ENCODE data around the gene VAV2. TPM values are rescaled to one million over a fixed set of nuclear protein-coding genes. Genes with fewer than 3 reads are reported as not detected.

Gene VAV2
- total and polyA plus RNA-seq, 2 donors, result 9.8 to 13.7 TPM

- Histone ChIP-seq H3K27ac (ENCODE audit: low read depth) (no peak overlapping the region), H3K4me3 (ENCODE audit: low read depth, low read length) (no peak overlapping the region), H3K36me3 (ENCODE audit: insufficient read depth) (no peaks in the 10 kb centered on the region), H3K4me1 (ENCODE audit: insufficient read depth) (no peaks in the 10 kb centered on the region)
- no peak for DNase-seq (ENCODE audit: extremely low spot score)
- WGBS, result 90% methylated on average over 17 of the region's 17 CpGs
These were observed 114.2 kb downstream of the VAV2 start for GRCh38 chr9:133877967-133878366.

GRCh38 chr9:133877327-133877726 lies 114.8 kb downstream of the VAV2 start:
- Histone ChIP-seq H3K36me3 (ENCODE audit: insufficient read depth) (no peaks in the 10 kb centered on the region), H3K27ac (ENCODE audit: low read depth) (no peak overlapping the region), H3K4me3 (ENCODE audit: low read depth, low read length) (no peak overlapping the region), H3K4me1 (ENCODE audit: insufficient read depth) (no peaks in the 10 kb centered on the region)
- no peak for DNase-seq (ENCODE audit: extremely low spot score)
- WGBS, result 80% methylated on average over 5 of the region's 5 CpGs

GRCh38 chr9:133876836-133877235 lies 115.3 kb downstream of the VAV2 start:
- 84% methylated on average over 13 of the region's 13 CpGs for WGBS
- DNase-seq (ENCODE audit: extremely low spot score), result no peak
- no peaks in the 10 kb centered on the region for H3K4me1 ChIP-seq (ENCODE audit: insufficient read depth)

GRCh38 chr9:133876144-133876543 lies 116.0 kb downstream of the VAV2 start:
- no peak for DNase-seq (ENCODE audit: extremely low spot score)
- 84% methylated on average over 11 of the region's 11 CpGs for WGBS
- H3K27ac ChIP-seq (ENCODE audit: low read depth), result no peak overlapping the region
- H3K36me3 ChIP-seq (ENCODE audit: insufficient read depth), result no peaks in the 10 kb centered on the region
- H3K4me3 ChIP-seq (ENCODE audit: low read depth, low read length), result no peak overlapping the region
- no peaks in the 10 kb centered on the region for H3K4me1 ChIP-seq (ENCODE audit: insufficient read depth)

More at GRCh38 chr9:133876836-133877235, 115.3 kb downstream of the VAV2 start:
- Histone ChIP-seq H3K27ac (ENCODE audit: low read depth) (no peak overlapping the region), H3K36me3 (ENCODE audit: insufficient read depth) (no peaks in the 10 kb centered on the region), H3K4me3 (ENCODE audit: low read depth, low read length) (no peak overlapping the region)

- no peak overlapping the region for H3K27ac ChIP-seq (ENCODE audit: low read depth)
These were observed 117.0 kb downstream of the VAV2 start for GRCh38 chr9:133875131-133875530.

GRCh38 chr9:133874659-133875058 lies 117.5 kb downstream of the VAV2 start:
- H3K4me3 ChIP-seq (ENCODE audit: low read depth, low read length), result no peak overlapping the region
- 88% methylated on average over 10 of the region's 10 CpGs for WGBS
- H3K36me3 ChIP-seq (ENCODE audit: insufficient read depth), result no peaks in the 10 kb centered on the region
- no peaks in the 10 kb centered on the region for H3K4me1 ChIP-seq (ENCODE audit: insufficient read depth)
- DNase-seq (ENCODE audit: extremely low spot score), result no peak
- peak overlapping the region; percentile 26 for H3K27ac ChIP-seq (ENCODE audit: low read depth)

More at GRCh38 chr9:133875131-133875530, 117.0 kb downstream of the VAV2 start:
- no peak for DNase-seq (ENCODE audit: extremely low spot score)
- no peaks in the 10 kb centered on the region for H3K4me1 ChIP-seq (ENCODE audit: insufficient read depth)
- no peak overlapping the region for H3K4me3 ChIP-seq (ENCODE audit: low read depth, low read length)
- 87% methylated on average over 11 of the region's 11 CpGs for WGBS
- no peaks in the 10 kb centered on the region for H3K36me3 ChIP-seq (ENCODE audit: insufficient read depth)

- Histone ChIP-seq H3K27ac (ENCODE audit: low read depth) (peak overlapping the region; percentile 30), H3K4me3 (ENCODE audit: low read depth, low read length) (no peak overlapping the region), H3K36me3 (ENCODE audit: insufficient read depth) (no peaks in the 10 kb centered on the region), H3K4me1 (ENCODE audit: insufficient read depth) (no peaks in the 10 kb centered on the region)
- WGBS, result 80% methylated on average over 14 of the region's 14 CpGs
- DNase-seq (ENCODE audit: extremely low spot score), result no peak
These were observed 118.0 kb downstream of the VAV2 start for GRCh38 chr9:133874060-133874657.

- no peak overlapping the region for H3K4me3 ChIP-seq (ENCODE audit: low read depth, low read length)
- H3K36me3 ChIP-seq (ENCODE audit: insufficient read depth), result no peaks in the 10 kb centered on the region
- peak overlapping the region; percentile 38 for H3K27ac ChIP-seq (ENCODE audit: low read depth)
- WGBS, result 69% methylated on average over 9 of the region's 9 CpGs
- DNase-seq (ENCODE audit: extremely low spot score), result no peak
- no peaks in the 10 kb centered on the region for H3K4me1 ChIP-seq (ENCODE audit: insufficient read depth)
These were observed 118.6 kb downstream of the VAV2 start for GRCh38 chr9:133873461-133873891.

GRCh38 chr9:133873009-133873408 lies 119.1 kb downstream of the VAV2 start:
- H3K4me1 ChIP-seq (ENCODE audit: insufficient read depth), result no peaks in the 10 kb centered on the region
- H3K36me3 ChIP-seq (ENCODE audit: insufficient read depth), result no peaks in the 10 kb centered on the region
- 80% methylated on average over 9 of the region's 9 CpGs for WGBS
- no peak overlapping the region for H3K4me3 ChIP-seq (ENCODE audit: low read depth, low read length)
- DNase-seq (ENCODE audit: extremely low spot score), result no peak
- H3K27ac ChIP-seq (ENCODE audit: low read depth), result peak overlapping the region; percentile 38

GRCh38 chr9:133870598-133871595 lies 121.2 kb downstream of the VAV2 start:
- Histone ChIP-seq H3K4me1 (ENCODE audit: insufficient read depth) (no peaks in the 10 kb centered on the region), H3K36me3 (ENCODE audit: insufficient read depth) (no peaks in the 10 kb centered on the region), H3K27ac (ENCODE audit: low read depth) (no peak overlapping the region), H3K4me3 (ENCODE audit: low read depth, low read length) (no peak overlapping the region)
- no peak for DNase-seq (ENCODE audit: extremely low spot score)
- WGBS, result 96% methylated on average over 12 of the region's 12 CpGs

- Histone ChIP-seq H3K4me3 (ENCODE audit: low read depth, low read length) (no peak overlapping the region), H3K4me1 (ENCODE audit: insufficient read depth) (no peaks in the 10 kb centered on the region), H3K27ac (ENCODE audit: low read depth) (no peak overlapping the region), H3K36me3 (ENCODE audit: insufficient read depth) (no peaks in the 10 kb centered on the region)
- WGBS, result 52% methylated on average over 19 of the region's 19 CpGs
- no peak for DNase-seq (ENCODE audit: extremely low spot score)
These were observed 122.3 kb downstream of the VAV2 start for GRCh38 chr9:133869674-133870405.

GRCh38 chr9:133868203-133868602 lies 123.9 kb downstream of the VAV2 start:
- Histone ChIP-seq H3K4me1 (ENCODE audit: insufficient read depth) (no peaks in the 10 kb centered on the region), H3K4me3 (ENCODE audit: low read depth, low read length) (no peak overlapping the region), H3K27ac (ENCODE audit: low read depth) (no peak overlapping the region), H3K36me3 (ENCODE audit: insufficient read depth) (no peaks in the 10 kb centered on the region)
- 95% methylated on average over 18 of the region's 18 CpGs for WGBS
- no peak for DNase-seq (ENCODE audit: extremely low spot score)

GRCh38 chr9:133866946-133867345 lies 125.2 kb downstream of the VAV2 start:
- no peak for DNase-seq (ENCODE audit: extremely low spot score)
- no peaks in the 10 kb centered on the region for H3K4me1 ChIP-seq (ENCODE audit: insufficient read depth)
- no peak overlapping the region for H3K4me3 ChIP-seq (ENCODE audit: low read depth, low read length)
- 97% methylated on average over 17 of the region's 17 CpGs for WGBS
- no peak overlapping the region for H3K27ac ChIP-seq (ENCODE audit: low read depth)
- H3K36me3 ChIP-seq (ENCODE audit: insufficient read depth), result no peaks in the 10 kb centered on the region

Data from urinary bladder (tissue), 4 donors.